HCT116 (cell line): ENCODE results near the gene RIPOR2. TPM values are rescaled to one million over a fixed set of nuclear protein-coding genes. Genes with fewer than 3 reads are reported as not detected.

Source experiments
- ATAC-seq: fragments of 200-7000 bp; cut with Tn5 transposase; 2 replicates; pipeline ENCODE4 v1.9.1; 2020; ENCODE audit warnings: mild to moderate bottlenecking, moderate library complexity
- BruUV-seq: library from RNA; stranded (reverse); fragments of 400-500 nt; replicated peaks from 2 replicates; lab custom pipeline; 2021; lab: Mats Ljungman, UMichigan
- CTCF ChIA-PET: fragments of 300-600 bp; sonication (Branson Sonifier 250); formaldehyde crosslinking; loops from one replicate; lab custom pipeline; 2021; ENCODE audit warnings: antibody characterized with exemption; lab: Charles Lee
- POLR2A ChIA-PET: fragments of 300-600, 350-600 bp; sonication (Branson Sonifier 250); formaldehyde crosslinking; loops from one replicate; lab custom pipeline; 2021; ENCODE audit warnings: antibody characterized with exemption; lab: Charles Lee
- RAD21 ChIA-PET, 2 experiments: fragments of 300-600 bp; sonication (Branson Sonifier 250); formaldehyde crosslinking; loops; one replicate each; lab custom pipeline; 2023; ENCODE audit warnings: low total read pairs in 2 of 2; ENCODE audit not compliant: uncharacterized antibody in 2 of 2, unreplicated experiment in 2 of 2, low non-redundant PET in 1 of 2; lab: Charles Lee
- DNase-seq: peaks from one replicate; pipeline ENCODE4 v3.0.0-alpha.2; 2010; ENCODE audit warnings: low read depth, low spot score
- H2AFZ ChIP-seq: fragments of 200-600 bp; shearing (Covaris generic), sonication (generic); 2 replicates; pipeline ENCODE4 v1.6.1; 2017; ENCODE audit warnings: low read depth, mixed run types, mixed read lengths, antibody characterized with exemption, low read length; ENCODE audit not compliant: poor library complexity, severe bottlenecking
- H3K27ac ChIP-seq: 2 replicates; pipeline ENCODE4 v1.5.1; 2012; ENCODE audit warnings: low read depth, low read length
- H3K27me3 ChIP-seq: fragments of 200-600 bp; sonication (generic); 2 replicates; pipeline ENCODE4 v1.6.1; 2016; ENCODE audit warnings: mixed run types, low read length, mixed read lengths; ENCODE audit not compliant: insufficient read depth
- H3K36me3 ChIP-seq, 2 experiments: fragments of 200-500 bp in 1 of 2; fragments of 200-600 bp in 1 of 2; sonication (Bioruptor generic) in 1 of 2; sonication (generic) in 1 of 2; 2 replicates each; pipeline versions ENCODE4 v1.5.1 to v1.6.1; 2014 to 2016; ENCODE audit warnings: low read length in 2 of 2, inconsistent platforms in 1 of 2, mixed read lengths in 1 of 2, mixed run types in 1 of 2; ENCODE audit not compliant: insufficient read depth in 2 of 2, control insufficient read depth in 1 of 2
- H3K4me1 ChIP-seq, 2 experiments: fragments of 200-600 bp in 1 of 2; sonication (generic) in 1 of 2; 2 replicates each; pipeline versions ENCODE4 v1.5.1 to v1.6.1; 2012 to 2017; ENCODE audit warnings: low read length in 2 of 2, inconsistent platforms in 1 of 2, mild to moderate bottlenecking in 1 of 2, mixed read lengths in 1 of 2, mixed run types in 1 of 2, moderate library complexity in 1 of 2; ENCODE audit not compliant: insufficient read depth in 2 of 2, control insufficient read depth in 1 of 2
- H3K4me2 ChIP-seq: fragments of 200-600 bp; sonication (generic); 2 replicates; pipeline ENCODE4 v1.6.1; 2017; ENCODE audit warnings: mixed run types, low read length, mixed read lengths
- H3K4me3 ChIP-seq, 2 experiments: fragments of 200-600 bp in 1 of 2; sonication (generic) in 1 of 2; replicated peaks in 1 of 2; 2 replicates each; pipeline ENCODE4 v1.5.1; 2011 to 2016; ENCODE audit warnings: low read length in 2 of 2, control low read depth in 1 of 2, low read depth in 1 of 2, mild to moderate bottlenecking in 1 of 2, mixed read lengths in 1 of 2, mixed run types in 1 of 2
- H3K79me2 ChIP-seq: fragments of 200-600 bp; sonication (generic); 2 replicates; pipeline ENCODE4 v1.6.1; 2017; ENCODE audit warnings: mild to moderate bottlenecking, mixed run types, low read length, moderate library complexity, mixed read lengths; ENCODE audit not compliant: insufficient read depth
- H3K9ac ChIP-seq: fragments of 200-600 bp; sonication (generic); 2 replicates; pipeline ENCODE4 v1.6.1; 2016; ENCODE audit warnings: low read length, mixed read lengths
- H3K9me2 ChIP-seq: fragments of 200-600 bp; sonication (generic), shearing (Covaris generic); 2 replicates; pipeline ENCODE4 v1.6.1; 2017; ENCODE audit warnings: mixed run types, mild to moderate bottlenecking, moderate library complexity; ENCODE audit not compliant: insufficient read depth
- H3K9me3 ChIP-seq, 2 experiments: fragments of 200-500 bp in 1 of 2; fragments of 200-600 bp in 1 of 2; sonication (Bioruptor generic) in 1 of 2; sonication (generic) in 1 of 2; 2 replicates each; pipeline ENCODE4 v1.6.1; 2014 to 2017; ENCODE audit warnings: low read length in 2 of 2, mixed read lengths in 2 of 2, inconsistent platforms in 1 of 2, low read depth in 1 of 2, mild to moderate bottlenecking in 1 of 2, mixed run types in 1 of 2, moderate library complexity in 1 of 2; ENCODE audit not compliant: control insufficient read depth in 1 of 2, insufficient read depth in 1 of 2
- H4K20me1 ChIP-seq: fragments of 200-600 bp; sonication (generic), shearing (Covaris generic); 2 replicates; pipeline ENCODE4 v1.6.1; 2017; ENCODE audit warnings: mixed run types, mild to moderate bottlenecking, moderate library complexity; ENCODE audit not compliant: insufficient read depth
- ATF3 ChIP-seq: IDR thresholded peaks from 2 replicates; pipeline ENCODE4 v1.6.1; 2012
- CBX3 ChIP-seq: IDR thresholded peaks from 2 replicates; pipeline ENCODE4 v1.6.1; 2012; ENCODE audit warnings: low read depth
- CTCF ChIP-seq, 3 experiments: fragments of 200-600 bp in 1 of 3; sonication (generic) in 1 of 3; IDR thresholded peaks in 2 of 3; conservative IDR thresholded peaks in 1 of 3; 2 replicates each; pipeline ENCODE4 v1.5.1; 2012 to 2017; ENCODE audit warnings: low read depth in 2 of 3, low read length in 2 of 3, antibody characterized with exemption in 1 of 3, borderline replicate concordance in 1 of 3, control low read depth in 1 of 3, mild to moderate bottlenecking in 1 of 3, mixed read lengths in 1 of 3, mixed run types in 1 of 3, moderate library complexity in 1 of 3; ENCODE audit not compliant: insufficient read depth in 1 of 3
- MAX ChIP-seq: IDR thresholded peaks from 2 replicates; pipeline ENCODE4 v1.6.1; 2012
- SIN3A ChIP-seq: IDR thresholded peaks from 2 replicates; pipeline ENCODE4 v1.6.1; 2012; ENCODE audit warnings: low read depth
- ZBTB33 ChIP-seq: IDR thresholded peaks from 2 replicates; pipeline ENCODE4 v1.6.1; 2011; ENCODE audit warnings: mild to moderate bottlenecking, low read length, moderate library complexity; ENCODE audit not compliant: insufficient replicate concordance; ENCODE audit errors: extremely low read depth
- ZNF274 ChIP-seq: fragments of 200-500 bp; sonication (Bioruptor generic); IDR thresholded peaks from 2 replicates; pipeline ENCODE4 v1.6.1; 2014; ENCODE audit warnings: mild to moderate bottlenecking, low read depth, low read length, inconsistent platforms
- intact Hi-C: fragments of 100-400 bp; cut with micrococcal nuclease; formaldehyde crosslinking; loops from 2 replicates; pipeline ENCODE4 v1.10.0; 2022
- total RNA-seq: library from RNA; stranded (reverse); gene quantifications from one replicate; pipeline ENCODE4 v1.2.1, GENCODE V29; 2021; ENCODE audit not compliant: unreplicated experiment

The RIPOR2 gene
- total RNA-seq, 1 experiment from 2014 or later, result 0.44 TPM

DNA sequence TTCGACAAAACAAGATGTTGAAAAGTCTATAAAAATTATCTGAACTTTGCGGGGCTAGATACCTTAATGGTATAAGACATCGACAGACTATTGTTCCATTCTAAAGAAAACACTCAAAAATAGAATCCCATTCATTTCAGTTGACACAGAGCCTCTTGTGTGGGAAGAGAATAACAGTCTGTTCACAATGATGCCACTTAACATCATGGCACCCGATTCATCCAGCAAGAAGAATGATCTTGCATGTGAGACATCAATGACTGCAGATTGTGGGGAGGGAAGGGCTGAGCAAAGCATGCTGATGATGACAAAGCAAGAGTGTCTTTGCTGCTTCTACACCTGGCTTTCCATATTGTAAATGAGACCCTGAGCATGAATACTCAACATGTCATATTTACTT, 87.3 kb downstream of the RIPOR2 start:
- H3K79me2 ChIP-seq, result no peaks in the 10 kb centered on the region
- intact Hi-C loops, result no loop called here
- no peak overlapping the region for H3K27ac ChIP-seq
- no peak for ATAC-seq
- H4K20me1 ChIP-seq, result no peaks in the 10 kb centered on the region
- H3K4me3 ChIP-seq, result no peak overlapping the region
- POLR2A ChIA-PET, result no interaction called here
- BruUV-seq, result no TSS peak
- CTCF ChIA-PET, result no interaction called here
- no peak overlapping the region for H3K9ac ChIP-seq
- TF ChIP-seq SIN3A (no peak), ATF3 (no peak), ZBTB33 (no peak), ZNF274 (no peak), MAX (no peak), CTCF (IDR thresholded peaks at IDR 0.05 in 2 of 3, conservative IDR thresholded peaks at IDR 0.05 in 1 of 3; ENCODE audit: borderline replicate concordance in 1 of 3, insufficient read depth in 1 of 3, low read depth in 2 of 3, low read length in 2 of 3) (no peak), CBX3 (no peak)
- H3K4me1 ChIP-seq, result no peaks in the 10 kb centered on the region
- H2AFZ ChIP-seq, result no peak overlapping the region
- no peak for DNase-seq
- no peak overlapping the region for H3K4me2 ChIP-seq
- no peaks in the 10 kb centered on the region for H3K9me3 ChIP-seq
- no peaks in the 10 kb centered on the region for H3K9me2 ChIP-seq
- no peaks in the 10 kb centered on the region for H3K27me3 ChIP-seq
- no peaks in the 10 kb centered on the region for H3K36me3 ChIP-seq
- RAD21 ChIA-PET, result no interaction called here
